ENCODE measurements around the gene EGR2.

DNA sequence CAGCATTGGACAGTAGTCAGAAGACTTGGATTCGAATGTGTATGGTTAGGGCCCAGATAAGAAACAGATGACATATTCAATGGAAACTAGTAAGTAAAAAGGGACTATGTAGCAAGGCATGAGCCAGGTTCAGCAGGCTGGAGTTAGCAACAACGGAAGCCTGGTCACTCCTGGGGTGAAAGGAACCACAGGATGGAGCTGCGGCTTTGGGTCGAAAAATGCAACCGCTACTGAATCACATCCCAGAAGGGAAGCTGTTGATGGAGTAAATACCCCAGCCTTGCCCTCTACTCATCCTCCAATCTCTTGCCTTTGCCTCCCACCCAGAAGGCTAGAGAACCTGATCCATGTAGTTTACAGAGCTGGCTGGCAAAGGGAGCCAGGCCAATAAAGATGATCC lies 37.5 kb upstream of the EGR2 start:
- TF ChIP-seq CTCF (IDR thresholded peaks at IDR 0.05), result no peak
- no peak for TF ChIP-seq POLR2A (IDR thresholded peaks at IDR 0.05)
